H1 (cell line): ENCODE measurements around the gene VPREB1. TPM values are rescaled to one million over a fixed set of nuclear protein-coding genes. Genes with fewer than 3 reads are reported as not detected.
"Not testable (repeated sequence)": the region's sequence is repeated elsewhere in the genome, so short reads cannot be mapped to it uniquely, and the experiment has no call there.

Experiments used
- CTCF ChIA-PET: fragments of 300-600 bp; sonication (Branson Sonifier 250); formaldehyde crosslinking; loops from one replicate; lab custom pipeline; 2021; ENCODE audit not compliant: partially characterized antibody; lab: Charles Lee
- POLR2A ChIA-PET: fragments of 300-600 bp; sonication (Branson Sonifier 250); formaldehyde crosslinking; loops from one replicate; lab custom pipeline; 2021; ENCODE audit warnings: inconsistent platforms; ENCODE audit not compliant: partially characterized antibody; lab: Charles Lee
- DNase-seq, 2 experiments: peaks; one replicate each; pipeline versions ENCODE4 v3.0.0 to v3.0.0-alpha.2; 2010 to 2022; ENCODE audit warnings: low spot score in 2 of 2, low read depth in 1 of 2, mixed read lengths in 1 of 2
- FAIRE-seq: peaks from 2 replicates; lab custom pipeline; 2011; peaks lifted over from hg19 to GRCh38; lab: Jason Lieb, UNC
- H2AFZ ChIP-seq: 2 replicates; pipeline ENCODE4 v1.8.1; 2012; ENCODE audit warnings: low read length, inconsistent platforms
- H2AK5ac ChIP-seq: 2 replicates; pipeline ENCODE4 v1.6.1; 2013; ENCODE audit warnings: low read depth, low read length
- H2BK120ac ChIP-seq: replicated peaks from 2 replicates; pipeline ENCODE3; 2013; ENCODE audit warnings: low read depth, low read length, inconsistent platforms
- H2BK12ac ChIP-seq: 2 replicates; pipeline ENCODE4 v1.6.1; 2013; ENCODE audit warnings: low read depth, low read length
- H2BK15ac ChIP-seq: 2 replicates; pipeline ENCODE4 v1.6.1; 2013; ENCODE audit warnings: low read length
- H2BK20ac ChIP-seq: 2 replicates; pipeline ENCODE4 v1.6.1; 2013; ENCODE audit warnings: low read length
- H2BK5ac ChIP-seq: 2 replicates; pipeline ENCODE4 v1.6.1; 2013; ENCODE audit warnings: low read depth, low read length
- H3K14ac ChIP-seq: 2 replicates; pipeline ENCODE4 v1.6.1; 2013; ENCODE audit warnings: inconsistent platforms; ENCODE audit not compliant: insufficient read length
- H3K18ac ChIP-seq: 2 replicates; pipeline ENCODE4 v1.6.1; 2013; ENCODE audit warnings: low read length; ENCODE audit errors: extremely low read depth
- H3K23ac ChIP-seq: 2 replicates; pipeline ENCODE4 v1.6.1; 2013; ENCODE audit warnings: inconsistent platforms; ENCODE audit not compliant: insufficient read length
- H3K23me2 ChIP-seq: 2 replicates; pipeline ENCODE4 v1.6.1; 2013; ENCODE audit warnings: low read depth, low read length
- H3K27ac ChIP-seq: 2 replicates; pipeline ENCODE4 v1.6.1; 2011; ENCODE audit warnings: low read depth, low read length, inconsistent platforms
- H3K27me3 ChIP-seq, 4 experiments: replicated peaks in 1 of 4; 1 replicate in 1 of 4; 2 replicates in 3 of 4; pipeline versions ENCODE4 v1.6.1 to v1.8.1; 2011 to 2013; ENCODE audit warnings: low read length in 3 of 4, mild to moderate bottlenecking in 3 of 4, inconsistent platforms in 2 of 4, mixed read lengths in 2 of 4, moderate library complexity in 1 of 4; ENCODE audit not compliant: control insufficient read depth in 3 of 4, insufficient read depth in 3 of 4; ENCODE audit errors: extremely low read depth in 1 of 4
- H3K36me3 ChIP-seq, 4 experiments: 2 replicates each; pipeline versions ENCODE4 v1.6.1 to v1.8.1; 2011 to 2013; ENCODE audit warnings: mild to moderate bottlenecking in 4 of 4, low read length in 3 of 4, moderate library complexity in 2 of 4, control low read depth in 1 of 4, inconsistent platforms in 1 of 4; ENCODE audit not compliant: insufficient read depth in 4 of 4, control insufficient read depth in 2 of 4
- H3K4ac ChIP-seq: replicated peaks from 2 replicates; pipeline ENCODE3; 2013; ENCODE audit warnings: low read length, low read depth, mixed read lengths, inconsistent platforms; ENCODE audit not compliant: insufficient read length
- H3K4me1 ChIP-seq, 4 experiments: replicated peaks in 1 of 4; 1 replicate in 1 of 4; 2 replicates in 3 of 4; pipeline versions ENCODE4 v1.6.1 to v1.8.1; 2011 to 2013; ENCODE audit warnings: low read length in 3 of 4, inconsistent platforms in 2 of 4, mixed read lengths in 1 of 4; ENCODE audit not compliant: insufficient read depth in 4 of 4, control insufficient read depth in 3 of 4
- H3K4me2 ChIP-seq, 2 experiments: 2 replicates each; pipeline versions ENCODE4 v1.6.1 to v1.8.1; 2011 to 2013; ENCODE audit warnings: low read depth in 2 of 2, low read length in 2 of 2, control low read depth in 1 of 2, inconsistent platforms in 1 of 2, mild to moderate bottlenecking in 1 of 2; ENCODE audit not compliant: insufficient read depth in 1 of 2
- H3K4me3 ChIP-seq, 4 experiments: fragments of 200-600, 300-600 bp in 1 of 4; sonication (generic), shearing (Covaris generic), sonication (Bioruptor Twin) in 1 of 4; 2 replicates each; pipeline versions ENCODE4 v1.5.1 to v1.8.1; 2011 to 2016; ENCODE audit warnings: low read length in 4 of 4, low read depth in 3 of 4, control low read depth in 2 of 4, inconsistent platforms in 2 of 4, mild to moderate bottlenecking in 2 of 4, mixed read lengths in 1 of 4, moderate library complexity in 1 of 4; ENCODE audit not compliant: insufficient read depth in 2 of 4; ENCODE audit errors: extremely low read depth in 1 of 4
- H3K56ac ChIP-seq: replicated peaks from 2 replicates; pipeline ENCODE3; 2013; ENCODE audit warnings: low read depth, mild to moderate bottlenecking, mixed read lengths, low read length, inconsistent platforms; ENCODE audit not compliant: insufficient read length
- H3K79me1 ChIP-seq: 2 replicates; pipeline ENCODE4 v1.6.1; 2013; ENCODE audit warnings: low read depth, low read length, control low read depth
- H3K79me2 ChIP-seq, 2 experiments: 2 replicates each; pipeline versions ENCODE4 v1.6.1 to v1.8.1; 2012 to 2013; ENCODE audit warnings: low read length in 2 of 2, mild to moderate bottlenecking in 2 of 2, inconsistent platforms in 1 of 2; ENCODE audit not compliant: insufficient read depth in 2 of 2, control insufficient read depth in 1 of 2
- H3K9ac ChIP-seq, 4 experiments: replicated peaks in 1 of 4; 1 replicate in 1 of 4; 2 replicates in 3 of 4; pipeline versions ENCODE4 v1.6.1 to v1.8.1; 2011 to 2013; ENCODE audit warnings: low read depth in 3 of 4, low read length in 3 of 4, control low read depth in 2 of 4, mild to moderate bottlenecking in 2 of 4, moderate library complexity in 2 of 4, inconsistent platforms in 1 of 4; ENCODE audit errors: extremely low read depth in 1 of 4
- H3K9me3 ChIP-seq, 2 experiments: 2 replicates each; pipeline versions ENCODE4 v1.6.1 to v1.8.1; 2012 to 2013; ENCODE audit warnings: mild to moderate bottlenecking in 2 of 2, moderate library complexity in 2 of 2, control low read depth in 1 of 2, inconsistent platforms in 1 of 2, low read depth in 1 of 2, low read length in 1 of 2, mixed read lengths in 1 of 2; ENCODE audit not compliant: insufficient read depth in 2 of 2
- H4K20me1 ChIP-seq, 2 experiments: replicated peaks in 1 of 2; 2 replicates each; pipeline versions ENCODE3 to v1.8.1; 2011 to 2013; ENCODE audit warnings: inconsistent platforms in 2 of 2, low read length in 2 of 2, mild to moderate bottlenecking in 1 of 2; ENCODE audit not compliant: insufficient read depth in 2 of 2, control insufficient read depth in 1 of 2
- H4K5ac ChIP-seq: 2 replicates; pipeline ENCODE4 v1.6.1; 2013; ENCODE audit warnings: low read length, low read depth, mixed read lengths, inconsistent platforms; ENCODE audit not compliant: insufficient read length
- H4K8ac ChIP-seq: 2 replicates; pipeline ENCODE4 v1.8.0; 2013; ENCODE audit warnings: mild to moderate bottlenecking, moderate library complexity, low read length, inconsistent platforms; ENCODE audit not compliant: insufficient read depth; ENCODE audit errors: extremely low read depth
- H4K91ac ChIP-seq: replicated peaks from 2 replicates; pipeline ENCODE3; 2013; ENCODE audit warnings: low read length, mixed read lengths, inconsistent platforms; ENCODE audit not compliant: insufficient read length
- WGBS, 2 experiments: shearing (Covaris generic) in 1 of 2; methylation state at CpG; one replicate each; pipeline versions ENCODE4 v1.1.6 to v1.1.7; 2013 to 2015; ENCODE audit warnings: low lambda C conversion rate in 2 of 2, mixed read lengths in 2 of 2, inconsistent platforms in 1 of 2, low coverage in 1 of 2, missing lambda C conversion rate in 1 of 2; ENCODE audit not compliant: insufficient replicate concordance in 2 of 2, insufficient coverage in 1 of 2, insufficient read length in 1 of 2; ENCODE audit errors: extremely low coverage in 1 of 2, missing lambda C conversion rate in 1 of 2; 5-methylcytosine and 5-hydroxymethylcytosine counted together
- polyA plus RNA-seq, 7 experiments: library from polyadenylated mRNA; depleted of rRNA in 3 of 7; stranded (reverse) in 5 of 7; unstranded in 2 of 7; fragments of >200 nt in 5 of 7; fragments of 200-250 nt in 2 of 7; gene quantifications; 1 replicate in 5 of 7; 2 replicates in 1 of 7; 4 replicates in 1 of 7; pipeline versions ENCODE4 v1.2.1 to v1.2.3, GENCODE V29; 2011 to 2013; ENCODE audit warnings: missing spikeins in 2 of 7, mixed read lengths in 2 of 7
- total RNA-seq: library from RNA; stranded (reverse); fragmentation: NEBNext Ultra II Directional; extraction: Animal tissue kit (Norgen Biotek cat#: 25700); gene quantifications from 2 replicates; pipeline ENCODE4 v1.2.1, GENCODE V29; 2021

The VPREB1 gene
- total and polyA plus RNA-seq, 2 of the 8 experiments (the other 6 are each of a cell fraction or from before 2014, with no cell fraction given) = not detected

GRCh38 chr22:22294641-22295040 lies 50.1 kb downstream of the VPREB1 start:
- H3K56ac ChIP-seq, FAIRE-seq, POLR2A ChIA-PET, H3K18ac ChIP-seq, H3K9me3 ChIP-seq, H2BK120ac ChIP-seq, H2AK5ac ChIP-seq, H3K36me3 ChIP-seq, H2BK5ac ChIP-seq, H3K4ac ChIP-seq, H3K27ac ChIP-seq, H3K14ac ChIP-seq, H3K23ac ChIP-seq, H3K27me3 ChIP-seq, H3K23me2 ChIP-seq, H3K4me1 ChIP-seq, H4K91ac ChIP-seq, H2AFZ ChIP-seq, H3K79me1 ChIP-seq, H3K79me2 ChIP-seq, H4K8ac ChIP-seq, H2BK15ac ChIP-seq, H3K4me2 ChIP-seq, H3K4me3 ChIP-seq, H4K20me1 ChIP-seq, DNase-seq, H3K9ac ChIP-seq, H2BK20ac ChIP-seq, H2BK12ac ChIP-seq, H4K5ac ChIP-seq, CTCF ChIA-PET: not testable (repeated sequence)
- 81% methylated on average over 12 of the region's 13 CpGs; no CpG with 5 or more reads in 1 of the 2 experiments for WGBS, 2 experiments
